ENCODE measurements around the gene PPP1R1B.
A peak's percentile ranks its signal among the peaks of the same experiment; 100 is the strongest.

PPP1R1B gene

DNA sequence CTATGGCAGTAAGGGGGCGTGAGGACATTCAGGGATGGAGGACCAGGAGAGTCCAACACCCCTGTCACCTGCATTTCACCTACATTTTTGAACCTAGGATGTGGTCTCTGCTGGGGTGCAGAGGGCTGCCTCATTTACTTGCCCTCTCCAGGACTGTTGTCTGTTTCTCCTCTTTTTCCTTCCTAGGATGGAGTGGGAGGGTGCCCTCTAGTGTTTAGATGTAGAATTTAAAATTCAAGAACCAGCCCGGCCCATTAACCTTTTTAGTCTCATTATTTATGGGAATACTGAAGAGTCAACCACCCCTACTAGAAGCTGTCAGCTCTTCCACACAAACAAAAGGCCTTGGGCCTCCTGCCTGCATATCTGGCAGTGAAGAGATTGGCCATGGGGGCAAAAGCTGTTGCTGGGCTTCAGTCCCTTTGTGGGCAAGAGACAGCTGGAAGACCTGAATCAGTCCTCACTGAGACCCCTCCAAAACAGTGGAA lies 7.7 kb downstream of the PPP1R1B start:
- DNase-seq, result peak in 3 of 6 experiments; percentile 11 to 53 (median 42)

DNA sequence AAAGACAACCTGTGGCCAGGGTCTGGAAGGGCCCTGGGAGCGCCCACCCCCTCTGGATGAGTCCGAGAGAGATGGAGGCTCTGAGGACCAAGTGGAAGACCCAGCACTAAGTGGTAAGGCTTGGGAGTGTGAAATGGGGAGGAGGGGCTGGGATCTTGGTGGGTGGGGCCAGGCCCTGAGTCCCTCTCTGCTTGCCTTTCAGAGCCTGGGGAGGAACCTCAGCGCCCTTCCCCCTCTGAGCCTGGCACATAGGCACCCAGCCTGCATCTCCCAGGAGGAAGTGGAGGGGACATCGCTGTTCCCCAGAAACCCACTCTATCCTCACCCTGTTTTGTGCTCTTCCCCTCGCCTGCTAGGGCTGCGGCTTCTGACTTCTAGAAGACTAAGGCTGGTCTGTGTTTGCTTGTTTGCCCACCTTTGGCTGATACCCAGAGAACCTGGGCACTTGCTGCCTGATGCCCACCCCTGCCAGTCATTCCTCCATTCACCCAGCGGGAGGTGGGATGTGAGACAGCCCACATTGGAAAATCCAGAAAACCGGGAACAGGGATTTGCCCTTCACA lies 8.9 kb downstream of the PPP1R1B start:
- DNase-seq, result no peak

DNA sequence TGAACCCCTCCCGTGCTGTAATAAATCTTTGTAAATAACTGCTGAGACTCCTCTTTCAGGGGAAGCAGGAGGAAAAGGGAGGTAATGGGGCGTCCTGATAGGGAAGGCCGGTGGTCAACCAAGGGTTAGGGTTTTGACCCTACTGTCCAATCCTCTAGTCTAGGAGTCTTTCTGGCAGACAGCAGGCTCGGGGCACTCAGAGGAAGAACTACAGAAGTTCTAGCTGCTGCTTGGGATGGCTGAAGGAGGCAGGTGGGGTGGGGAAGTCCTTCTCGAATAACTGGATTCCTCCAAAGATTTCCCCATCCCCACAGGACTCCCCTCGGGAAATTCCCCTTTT lies 9.8 kb downstream of the PPP1R1B start:
- no peak for DNase-seq

DNA sequence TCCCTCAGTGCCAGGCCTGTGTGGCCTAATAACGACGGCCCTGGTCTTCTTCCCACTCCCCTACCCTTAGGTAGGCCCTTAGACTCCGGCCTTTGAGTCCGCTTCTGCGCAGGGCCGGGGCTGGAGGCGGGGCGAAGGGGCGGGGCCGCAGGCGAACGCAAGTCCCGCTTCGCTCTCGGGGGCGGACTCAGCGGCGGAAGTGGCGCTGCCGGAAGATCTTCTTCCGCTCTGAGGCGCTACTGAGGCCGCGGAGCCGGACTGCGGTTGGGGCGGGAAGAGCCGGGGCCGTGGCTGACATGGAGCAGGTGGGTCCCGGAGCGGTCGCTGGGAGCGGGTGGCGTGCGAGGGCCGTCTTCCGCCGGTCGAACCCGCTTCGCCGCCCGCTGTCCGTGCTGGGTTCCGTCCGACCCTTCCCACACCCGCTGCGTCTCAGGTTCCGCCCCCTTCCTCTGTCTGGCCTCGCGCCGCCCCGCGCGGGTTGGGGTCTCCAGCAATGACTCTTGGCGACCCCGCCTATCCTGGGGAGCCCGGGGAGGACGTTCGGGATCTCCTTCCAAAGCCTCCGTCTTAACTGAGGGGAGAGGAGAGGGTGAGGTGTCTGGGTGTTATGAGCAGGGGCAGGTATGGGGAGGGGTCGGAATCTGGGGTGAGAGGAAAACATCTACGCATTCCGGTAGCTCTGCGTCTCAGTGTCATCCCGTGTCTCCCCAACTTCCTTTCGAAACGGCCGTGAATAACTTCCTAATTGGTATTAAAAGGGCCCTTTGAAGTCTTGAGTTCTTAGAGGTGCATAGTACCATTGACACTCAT lies 10.4 kb downstream of the PPP1R1B start, which contains the start of gene STARD3:
TSS of gene STARD3 (plus strand) at position 218 of the 810 bp plus-strand sequence. CDS start 16,388 bp downstream, outside the sequence.
- peak; percentile 74 to 88 (median 84) for DNase-seq

DNA sequence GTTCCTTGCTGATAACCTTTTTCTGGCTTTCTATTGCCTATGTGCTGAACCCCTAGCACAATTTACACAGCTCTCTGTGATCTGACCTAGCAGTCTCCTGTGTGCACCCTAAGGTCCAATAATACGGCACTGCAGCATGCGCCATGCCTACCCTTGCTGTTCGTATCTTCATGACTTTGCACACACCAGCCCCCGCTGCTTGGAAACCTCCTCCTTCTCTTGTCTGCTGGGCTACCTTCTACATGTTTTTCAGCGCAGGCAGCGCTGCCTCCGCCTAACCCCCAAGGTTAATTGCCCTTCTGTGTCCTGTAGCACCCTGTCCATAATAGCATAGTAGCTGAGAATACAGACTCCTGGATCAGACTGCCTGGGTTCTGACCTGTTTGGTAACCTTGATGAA lies 11.6 kb downstream of the PPP1R1B start:
- DNase-seq, result no peak

DNA sequence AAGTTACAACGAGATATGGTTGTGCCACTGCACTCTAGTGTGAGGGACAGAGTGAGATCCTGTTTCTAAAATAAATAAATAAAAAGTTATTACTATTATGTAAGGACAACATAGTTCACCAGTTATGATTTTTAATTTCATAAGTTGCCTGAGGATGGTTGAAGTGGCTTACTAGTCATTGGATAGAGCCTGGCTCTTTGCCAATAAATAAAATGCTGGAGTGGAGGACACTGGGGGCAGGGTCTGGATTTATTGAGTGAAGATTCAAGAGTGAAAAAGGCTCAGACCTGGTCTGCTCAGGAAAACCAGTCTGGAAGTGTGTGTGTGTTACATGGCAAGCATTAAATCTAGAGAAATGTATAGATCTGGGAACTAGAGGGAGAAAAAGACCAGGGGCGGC lies 12.3 kb downstream of the PPP1R1B start:
- no peak for DNase-seq

DNA sequence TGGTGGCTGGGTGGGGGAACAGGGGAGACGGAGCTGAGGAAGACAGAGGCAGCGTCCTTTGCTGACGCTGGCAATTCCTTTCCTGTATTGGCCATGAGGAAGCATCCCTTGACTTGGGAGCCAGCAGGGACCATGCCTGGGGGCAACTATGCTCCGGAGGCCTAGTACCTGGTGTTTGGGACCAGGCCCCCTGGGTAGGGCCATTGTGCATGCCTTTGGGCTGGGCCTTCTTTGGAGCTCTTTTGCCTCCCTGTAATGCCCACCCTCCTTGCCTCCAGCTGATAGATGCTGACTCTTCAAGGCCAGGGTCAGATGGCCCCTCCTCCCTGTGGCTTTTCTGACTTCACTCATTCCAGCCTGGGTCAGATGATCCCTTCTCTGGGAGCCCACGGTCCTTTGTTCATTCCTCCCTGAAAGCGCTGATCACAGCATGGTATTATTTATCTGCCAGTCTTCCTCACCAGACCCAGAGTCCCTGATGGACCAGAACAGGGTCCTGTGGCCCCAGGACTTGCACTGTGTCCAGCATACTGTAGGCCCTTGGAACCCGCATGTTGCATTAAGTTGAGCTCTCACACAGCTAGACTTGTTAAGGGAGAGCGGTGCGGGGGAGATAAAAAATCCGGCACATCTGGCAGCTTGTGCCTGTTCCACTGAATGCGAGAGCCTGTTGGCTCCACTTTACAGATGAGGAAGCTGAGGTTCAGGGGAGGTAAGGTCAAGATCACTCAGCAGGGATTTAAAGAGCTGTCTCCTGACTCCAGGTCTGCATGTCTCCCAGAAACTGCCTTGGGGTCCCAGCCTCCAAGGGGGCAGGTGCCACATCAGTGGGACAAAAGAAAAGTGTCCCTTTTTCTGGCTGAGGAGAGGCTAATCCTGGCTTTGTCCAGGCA lies 13.1 kb downstream of the PPP1R1B start:
- DNase-seq, result no peak

DNA sequence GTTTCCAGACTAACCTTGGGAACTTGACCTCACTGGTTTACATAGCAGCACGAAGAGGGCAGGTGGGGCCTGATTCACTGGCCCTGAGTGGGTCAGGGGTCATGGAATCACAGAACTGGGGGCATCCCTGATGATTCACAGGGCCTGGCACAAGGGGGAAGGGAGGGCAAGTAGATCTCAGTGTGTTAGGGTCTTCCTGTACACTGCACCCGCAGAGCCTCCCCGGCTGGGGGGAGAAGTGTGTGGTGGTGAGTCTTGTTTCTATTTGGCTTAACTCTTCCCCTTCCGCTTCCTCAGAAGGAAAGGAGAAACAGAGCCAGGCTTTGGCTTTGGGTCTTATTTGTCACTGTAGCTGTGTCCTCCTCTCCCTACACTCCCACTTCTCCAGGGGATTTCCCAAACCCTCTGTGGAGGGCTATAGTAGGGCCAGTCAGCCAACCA lies 13.9 kb downstream of the PPP1R1B start:
- DNase-seq, result no peak

DNA sequence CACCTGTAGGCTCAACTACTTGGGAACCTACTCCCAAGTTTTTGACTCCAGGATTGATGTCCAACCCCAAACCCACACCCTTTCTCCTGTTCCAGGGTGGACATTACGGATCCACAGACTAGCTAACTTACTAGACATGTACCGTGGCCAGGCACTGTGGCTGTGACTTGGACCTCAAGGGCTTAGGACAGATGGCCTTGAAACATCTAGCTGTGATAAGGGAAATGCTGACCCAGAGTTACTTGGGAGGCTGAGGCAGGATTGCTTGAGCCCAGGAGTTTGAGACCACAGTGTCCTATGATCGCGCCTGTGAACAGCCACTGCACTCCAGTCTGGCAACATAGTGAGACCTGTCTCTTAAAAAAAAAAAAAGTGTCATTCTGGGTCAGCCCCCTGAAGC lies 14.3 kb downstream of the PPP1R1B start:
- no peak for DNase-seq

DNA sequence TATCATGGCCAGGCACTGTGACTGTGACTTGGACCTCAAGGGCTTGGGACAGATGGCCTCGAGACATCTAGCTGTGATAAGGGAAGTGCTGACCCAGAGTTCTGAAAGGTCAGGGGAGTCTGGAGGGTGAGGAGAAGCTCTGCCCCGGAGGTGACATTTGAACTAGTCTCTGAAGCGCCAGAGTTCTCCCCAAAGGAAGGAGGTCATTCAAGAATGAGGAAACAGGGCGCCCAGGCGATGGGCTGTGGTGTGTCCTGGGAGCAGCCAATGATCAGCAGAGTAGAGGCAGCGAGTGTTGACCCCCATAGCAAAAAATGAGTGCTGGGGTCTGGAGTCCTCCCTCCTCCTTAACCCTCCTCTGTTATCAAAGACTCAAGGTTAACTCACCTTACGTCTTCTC lies 15.1 kb downstream of the PPP1R1B start:
- no peak for DNase-seq

DNA sequence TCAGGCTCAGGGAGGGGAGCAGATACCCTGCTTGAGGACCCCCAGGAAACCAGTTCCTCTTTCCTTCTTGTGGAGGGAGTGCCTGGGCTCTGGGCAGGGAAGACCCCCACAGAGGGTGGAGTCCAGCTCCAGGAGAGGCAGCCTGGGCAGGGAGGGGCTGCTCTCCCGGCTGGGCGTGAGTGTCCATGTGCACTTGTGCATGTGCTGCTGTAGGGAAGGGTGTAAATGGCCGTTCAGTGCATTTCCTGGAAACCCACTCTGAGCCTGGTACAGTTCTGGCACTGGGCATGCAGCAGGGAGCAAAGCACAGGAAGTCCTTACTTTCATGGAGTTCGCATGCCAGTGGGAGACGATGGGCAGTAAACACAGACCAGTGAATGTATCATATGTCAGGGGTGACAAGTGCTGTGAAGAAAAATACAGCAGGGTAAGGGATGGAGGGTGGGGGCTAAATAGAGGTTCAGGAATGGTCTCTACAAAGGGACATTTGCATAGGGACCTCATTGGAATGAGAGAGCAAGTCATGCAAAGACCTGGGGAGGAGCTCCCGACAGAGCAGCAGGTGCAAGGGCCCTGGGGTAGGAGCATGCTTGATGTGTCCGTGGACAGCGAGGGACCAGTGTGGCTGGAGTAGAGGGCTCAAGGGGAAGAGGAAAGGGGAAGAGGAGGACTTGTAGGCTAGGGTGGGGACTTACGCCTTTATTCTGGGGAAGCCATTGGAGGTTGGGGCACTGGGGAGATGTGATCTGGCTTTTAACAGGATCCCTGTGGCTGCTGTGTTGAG lies 15.7 kb downstream of the PPP1R1B start:
- DNase-seq, result no peak

DNA sequence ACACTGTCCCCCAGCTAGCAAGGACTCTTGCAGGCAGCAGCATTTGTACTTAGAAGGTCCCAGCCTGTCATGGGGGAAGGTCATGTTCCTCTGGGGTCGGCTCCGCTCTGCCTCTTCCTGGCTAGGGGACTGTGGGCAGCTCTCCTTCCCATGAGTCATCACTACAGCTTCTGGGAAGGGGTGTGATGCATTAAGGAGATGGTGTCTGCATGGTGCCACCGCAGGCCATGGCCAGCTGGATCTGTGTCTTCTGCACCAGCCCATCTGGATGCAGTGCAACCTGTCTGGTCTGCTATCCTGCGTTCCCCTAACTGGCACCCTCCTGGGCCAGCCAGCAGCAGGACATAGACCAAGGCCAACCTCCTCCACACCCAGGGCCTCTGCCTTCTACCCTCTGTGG lies 16.5 kb downstream of the PPP1R1B start:
- no peak for DNase-seq

DNA sequence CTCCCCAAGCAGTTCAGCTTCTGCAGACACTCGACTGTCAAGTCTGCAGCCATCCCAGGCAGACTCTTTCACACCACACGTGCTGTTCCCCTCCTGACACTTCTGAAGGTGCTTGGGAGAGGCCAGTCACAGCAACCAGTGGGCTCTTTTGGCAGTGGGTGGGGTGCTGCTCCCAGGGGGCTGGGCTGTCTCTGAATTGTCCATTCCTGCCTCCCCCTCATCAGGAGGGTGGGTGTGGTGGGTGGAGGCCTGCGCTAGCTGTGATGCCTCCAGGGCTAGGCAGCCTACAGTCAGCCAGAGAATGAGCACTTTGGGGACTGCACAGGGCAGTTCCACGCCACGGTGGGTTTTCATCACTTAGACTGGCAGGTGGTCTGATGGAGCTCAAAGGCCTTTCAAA lies 20.5 kb downstream of the PPP1R1B start:
- DNase-seq, result no peak

DNA sequence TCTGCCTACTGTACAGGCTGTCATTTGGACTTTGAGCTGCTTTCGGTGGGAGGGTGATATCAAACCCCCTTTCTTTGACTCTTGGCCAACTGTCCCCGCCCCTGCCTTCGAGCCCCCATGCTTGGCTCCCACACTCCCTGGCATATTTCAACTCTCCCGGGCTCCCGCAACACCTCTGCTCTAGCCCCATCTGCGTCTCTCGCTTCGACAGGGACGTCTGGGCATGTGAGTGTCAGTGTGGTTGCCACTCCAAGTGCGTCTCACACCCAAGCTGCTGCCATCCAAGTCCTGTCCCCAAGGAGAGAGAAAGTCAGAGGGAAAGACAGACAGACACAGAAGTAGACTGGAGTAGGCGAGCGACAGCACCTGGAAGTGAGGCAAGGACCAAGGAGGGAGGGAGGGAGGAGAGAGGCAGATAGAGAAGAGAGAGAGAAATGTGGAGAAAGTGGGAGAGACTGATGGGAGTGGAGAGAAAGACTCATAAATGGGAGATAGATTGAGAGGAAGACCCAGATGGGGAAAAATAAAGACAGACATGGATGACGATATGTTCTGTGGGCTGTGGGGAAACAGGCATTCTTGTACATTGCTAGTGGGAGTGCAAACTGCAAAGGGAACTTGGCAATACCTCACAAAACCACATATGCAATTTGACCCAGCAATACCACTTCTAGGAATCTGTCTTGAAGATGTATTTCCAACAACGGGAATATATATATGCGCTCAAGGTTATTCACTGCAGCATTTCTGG lies 22.0 kb downstream of the PPP1R1B start:
- DNase-seq, result no peak

DNA sequence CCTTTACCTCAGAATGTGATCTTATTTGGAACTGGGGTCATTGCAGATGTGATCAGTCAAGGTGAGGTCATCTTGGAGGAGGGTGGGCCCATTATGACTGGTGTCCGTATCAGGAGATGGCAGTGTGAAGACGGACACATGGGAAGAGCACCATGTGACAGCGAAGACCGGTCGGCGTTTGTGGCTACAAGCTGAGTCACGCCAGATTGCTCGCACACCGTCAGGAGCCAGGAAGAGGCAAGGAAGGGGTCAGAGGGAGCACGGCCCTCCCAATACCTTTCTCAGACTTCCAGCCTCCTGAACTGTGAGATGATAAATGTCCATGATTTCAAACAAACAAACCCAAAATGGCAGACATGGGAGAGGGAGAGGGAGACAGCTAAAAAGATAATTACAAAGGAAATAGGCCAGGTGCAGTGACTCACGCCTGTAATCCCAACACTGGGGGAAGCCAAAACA lies 23.4 kb downstream of the PPP1R1B start:
- DNase-seq, result no peak

DNA sequence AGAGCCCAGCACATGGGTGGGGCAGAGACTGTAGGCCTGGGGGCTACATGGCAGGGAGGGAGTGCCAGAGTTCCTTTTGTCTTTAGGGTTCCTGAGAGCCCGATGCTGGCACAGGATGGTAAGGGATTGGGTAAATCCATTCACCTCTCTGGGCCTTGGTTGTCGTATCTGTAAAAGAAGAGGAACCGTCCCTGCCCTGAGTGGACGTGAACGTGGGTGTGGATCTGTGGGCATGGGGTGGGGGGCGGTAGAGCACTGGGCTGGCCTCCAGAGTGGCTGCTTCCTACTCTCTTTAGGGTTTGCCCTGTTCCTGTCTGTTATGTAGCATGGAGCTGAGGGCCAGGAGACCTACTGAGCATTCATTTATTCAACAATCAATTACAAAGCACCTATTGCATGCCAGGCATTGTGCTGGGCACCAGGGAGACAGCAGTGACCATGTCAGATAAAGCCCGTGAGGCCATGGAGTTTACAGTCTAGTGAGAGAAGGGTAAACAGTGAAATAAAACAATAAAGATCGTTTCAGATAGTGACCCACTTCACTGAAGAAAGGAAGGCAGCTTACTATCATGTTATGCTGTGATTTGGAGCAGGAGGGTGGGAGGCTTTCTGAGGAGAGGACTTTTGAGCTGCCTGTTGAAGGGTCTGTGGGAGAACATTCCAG lies 25.3 kb downstream of the PPP1R1B start:
- no peak for DNase-seq

DNA sequence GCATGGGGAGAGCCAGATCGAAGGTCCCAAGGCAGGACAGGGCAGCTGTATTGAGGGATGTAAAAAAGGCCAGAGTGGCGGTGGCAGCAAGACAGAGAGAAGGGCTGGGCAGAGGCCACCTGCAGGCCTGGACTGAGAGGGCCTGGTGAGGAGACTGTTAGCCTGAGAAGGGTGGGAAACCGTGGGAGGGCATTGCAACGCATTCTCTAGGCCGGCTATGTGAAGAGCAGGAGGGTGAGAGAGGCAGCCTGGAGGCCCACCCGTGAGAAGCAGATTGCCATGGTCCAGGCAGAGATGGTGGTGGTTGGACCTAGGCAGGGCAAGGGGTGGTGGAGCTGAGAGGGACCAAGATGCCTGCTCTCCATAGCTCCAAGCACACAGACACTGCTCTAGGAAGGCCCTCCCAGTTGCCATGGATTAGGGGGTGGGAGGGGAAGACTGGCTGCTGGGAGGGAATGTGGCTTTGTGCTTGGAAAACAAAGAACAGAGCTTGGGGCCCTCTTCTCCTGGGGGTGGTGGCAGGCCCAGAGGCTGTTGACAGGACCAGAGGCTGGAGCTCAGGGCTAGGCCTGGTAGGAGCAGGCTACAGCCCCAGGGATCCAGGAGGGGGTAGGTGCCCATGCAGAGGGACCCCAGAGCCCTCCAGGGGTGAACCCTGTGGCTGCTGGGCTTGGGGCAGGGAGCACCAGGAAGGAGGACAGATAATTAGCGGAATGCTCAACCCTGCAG lies 26.0 kb downstream of the PPP1R1B start:
- DNase-seq, result no peak

DNA sequence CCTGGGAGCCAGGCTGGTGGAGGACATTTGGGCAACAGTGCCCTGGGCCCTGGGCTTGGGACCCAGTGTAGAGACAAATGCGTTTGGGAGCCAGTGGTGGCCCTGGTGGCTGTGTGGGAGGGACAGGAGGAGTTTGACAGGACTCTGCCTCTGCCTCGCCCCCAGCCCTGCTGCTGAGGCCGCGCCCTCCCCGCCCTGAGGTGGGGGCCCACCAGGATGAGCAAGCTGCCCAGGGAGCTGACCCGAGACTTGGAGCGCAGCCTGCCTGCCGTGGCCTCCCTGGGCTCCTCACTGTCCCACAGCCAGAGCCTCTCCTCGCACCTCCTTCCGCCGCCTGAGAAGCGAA lies 26.5 kb downstream of the PPP1R1B start:
- no peak for DNase-seq

DNA sequence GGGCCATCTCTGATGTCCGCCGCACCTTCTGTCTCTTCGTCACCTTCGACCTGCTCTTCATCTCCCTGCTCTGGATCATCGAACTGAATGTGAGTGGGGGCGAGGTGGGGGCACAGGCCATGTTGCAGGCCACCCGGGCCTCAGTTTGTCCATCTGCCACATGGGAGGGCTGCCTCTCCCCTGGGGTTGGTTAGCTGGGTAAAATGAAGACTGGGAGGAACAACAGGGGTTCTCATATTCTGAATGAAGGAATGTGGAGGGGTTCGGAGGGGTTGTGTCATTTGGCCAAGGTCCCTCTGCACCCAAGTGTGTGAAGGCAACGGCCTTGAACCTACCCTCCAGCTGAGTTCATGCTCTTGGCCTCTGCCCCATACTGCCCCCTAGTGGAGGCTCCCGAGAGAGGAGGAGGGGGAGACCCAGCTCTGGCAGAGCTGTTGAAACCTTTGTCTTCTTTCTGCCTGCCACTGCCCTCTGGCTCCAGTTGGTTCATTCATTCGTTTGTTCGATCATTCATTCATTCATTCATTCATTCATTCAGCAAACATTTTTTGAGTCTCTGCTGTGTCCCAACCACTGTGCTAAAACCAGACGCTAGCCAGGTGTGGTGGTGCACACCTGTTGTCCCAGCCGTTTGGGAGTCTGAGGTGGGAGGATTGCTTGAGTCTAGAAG lies 27.0 kb downstream of the PPP1R1B start:
- peak; percentile 49 to 81 (median 68) for DNase-seq

DNA sequence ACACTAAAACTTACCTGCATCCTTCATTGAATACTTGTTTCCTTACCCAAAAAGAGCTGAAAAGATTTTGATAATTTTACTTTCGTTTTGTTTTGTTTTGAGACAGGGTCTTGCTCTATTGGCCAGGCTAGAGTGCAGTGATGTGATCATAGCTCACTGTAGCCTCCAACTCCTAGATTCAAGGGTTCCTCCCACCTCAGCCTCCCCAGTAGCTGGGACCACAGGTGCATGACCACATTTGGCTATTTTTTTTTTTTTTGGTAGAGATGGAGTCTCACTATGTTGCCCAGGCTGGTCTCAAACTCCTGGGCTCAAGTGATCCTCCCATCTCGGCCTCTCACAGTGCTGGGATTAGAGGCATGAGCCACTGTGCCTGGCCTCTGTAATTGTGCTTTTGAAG lies 28.4 kb downstream of the PPP1R1B start:
- no peak for DNase-seq

All from stimulated activated naive CD4-positive, alpha-beta T cell (primary cell).